ENCODE data around the gene SKI.
"Not testable (repeated sequence)": the region's sequence is repeated elsewhere in the genome, so short reads cannot be mapped to it uniquely, and the experiment has no call there.

SKI gene

GRCh38 chr1:2317230-2318065, 89.3 kb downstream of the SKI start:
- DNase-seq (ENCODE audit: extremely low read depth in 1 of 2, low read depth in 1 of 2): no peak

GRCh38 chr1:2318314-2319278, 90.5 kb downstream of the SKI start:
- DNase-seq (ENCODE audit: extremely low read depth in 1 of 2, low read depth in 1 of 2): no peak

- DNase-seq (ENCODE audit: extremely low read depth in 1 of 2, low read depth in 1 of 2): no peak
These were observed 91.2 kb downstream of the SKI start for GRCh38 chr1:2319291-2319690.

- no peak for DNase-seq (ENCODE audit: extremely low read depth in 1 of 2, low read depth in 1 of 2)
These were observed 91.9 kb downstream of the SKI start for GRCh38 chr1:2320006-2320405.

- DNase-seq (ENCODE audit: extremely low read depth in 1 of 2, low read depth in 1 of 2): no peak
These were observed 92.9 kb downstream of the SKI start for GRCh38 chr1:2320760-2321667.

- DNase-seq (ENCODE audit: extremely low read depth in 1 of 2, low read depth in 1 of 2): no peak
These were observed 94.0 kb downstream of the SKI start for GRCh38 chr1:2322065-2322571.

GRCh38 chr1:2322581-2323211, 94.6 kb downstream of the SKI start:
- DNase-seq (ENCODE audit: extremely low read depth in 1 of 2, low read depth in 1 of 2): no peak

- DNase-seq (ENCODE audit: extremely low read depth in 1 of 2, low read depth in 1 of 2): no peak
These were observed 95.4 kb downstream of the SKI start for GRCh38 chr1:2323451-2323974.

- no peak for DNase-seq (ENCODE audit: extremely low read depth in 1 of 2, low read depth in 1 of 2)
These were observed 96.6 kb downstream of the SKI start for GRCh38 chr1:2324553-2325366.

- DNase-seq (ENCODE audit: extremely low read depth in 1 of 2, low read depth in 1 of 2): no peak
These were observed 98.4 kb downstream of the SKI start for GRCh38 chr1:2326524-2326923.

- DNase-seq (ENCODE audit: extremely low read depth in 1 of 2, low read depth in 1 of 2): not testable (repeated sequence)
These were observed 99.0 kb downstream of the SKI start for GRCh38 chr1:2327162-2327561.

- no peak for DNase-seq (ENCODE audit: extremely low read depth in 1 of 2, low read depth in 1 of 2)
These were observed 99.7 kb downstream of the SKI start for GRCh38 chr1:2327841-2328240.

GRCh38 chr1:2328676-2329455, 100.7 kb downstream of the SKI start:
- no peak for DNase-seq (ENCODE audit: extremely low read depth in 1 of 2, low read depth in 1 of 2)

- DNase-seq (ENCODE audit: extremely low read depth in 1 of 2, low read depth in 1 of 2): no peak
These were observed 101.9 kb downstream of the SKI start for GRCh38 chr1:2330035-2330434.

GRCh38 chr1:2330519-2331199, 102.5 kb downstream of the SKI start:
- no peak for DNase-seq (ENCODE audit: extremely low read depth in 1 of 2, low read depth in 1 of 2)

- no peak for DNase-seq (ENCODE audit: extremely low read depth in 1 of 2, low read depth in 1 of 2)
These were observed 103.1 kb downstream of the SKI start for GRCh38 chr1:2331200-2331544.

GRCh38 chr1:2331580-2331979, 103.5 kb downstream of the SKI start:
- not testable (repeated sequence) for DNase-seq (ENCODE audit: extremely low read depth in 1 of 2, low read depth in 1 of 2)

GRCh38 chr1:2334366-2334765, 106.2 kb downstream of the SKI start:
- DNase-seq (ENCODE audit: extremely low read depth in 1 of 2, low read depth in 1 of 2): no peak
